ENCODE measurements around the gene GSTT2B. TPM values are rescaled to one million over a fixed set of nuclear protein-coding genes. Genes with fewer than 3 reads are reported as not detected.
"Not testable (repeated sequence)": the region's sequence is repeated elsewhere in the genome, so short reads cannot be mapped to it uniquely, and the experiment has no call there.

The GSTT2B gene
- total RNA-seq (2013; cell fraction: nucleolus; rRNA removed), result not detected in 2 replicates
- total RNA-seq (2014; rRNA removed) (not detected in 2 replicates), total RNA-seq (2014; rRNA removed; fragmentation: Illumina TruSeq; extraction: Trizol) (not detected in 2 replicates), total RNA-seq (2021) (0.21 TPM in 1 of 2 replicates, not detected in the other), polyA plus RNA-seq (2011; rRNA removed) (0.15 TPM in 1 of 2 replicates, not detected in the other), polyA plus RNA-seq (2014; fragmentation: Illumina TruSeq; extraction: Trizol) (not detected in 2 replicates), polyA plus RNA-seq (2014; fragmentation: Nextera tagmentation; extraction: Ambion mirVana) (not detected), polyA plus RNA-seq (2014; rRNA removed) (not detected in 2 replicates), polyA plus RNA-seq (2016; fragmentation: Nextera tagmentation; extraction: Ambion mirVana) (under 1 TPM in 1 of 2 experiments, not detected in 1; 0.29 TPM), polyA minus RNA-seq (2011; rRNA and poly(A)+ RNA removed) (0.22 TPM in 1 of 2 replicates, not detected in the other), Bru-seq, nascent RNA (percentile 19 among the genes with signal in this experiment), BruChase-seq, experiment 1, labeled RNA remaining after a 6-hour chase (percentile 20 among the genes with signal in this experiment), BruChase-seq, experiment 2, labeled RNA remaining after a 2-hour chase (percentile 14 among the genes with signal in this experiment)
- not detected for polyA plus RNA-seq (2011; ENCODE audit: low read depth)
- polyA plus RNA-seq (2011; cell fraction: cytosol; rRNA removed), result 0.08 and 0.15 TPM in 2 replicates
- polyA plus RNA-seq (2011; cell fraction: nucleus; rRNA removed), result 0.48 and 0.66 TPM in 2 replicates
- not detected in 2 replicates for polyA plus RNA-seq (2012)
- polyA minus RNA-seq (2011; cell fraction: cytosol; rRNA and poly(A)+ RNA removed), result 1.1 TPM in 1 of 2 replicates, not detected in the other
- not detected in 2 replicates for polyA minus RNA-seq (2011; cell fraction: nucleus; rRNA and poly(A)+ RNA removed)
- long read RNA-seq, experiment 1, result 0 reads
- long read RNA-seq, experiment 2, result 0 reads

- H3K9me3 ChIP-seq (replicated peaks; ENCODE audit: control insufficient read depth, insufficient read depth, low read length); in situ Hi-C loops (cut with MboI); H3K9ac ChIP-seq (ENCODE audit: control insufficient read depth, insufficient read depth, low read length); H3K36me3 ChIP-seq (ENCODE audit: control insufficient read depth in 2 of 2, insufficient read depth in 2 of 2, low read length in 1 of 2); H3K27ac ChIP-seq (ENCODE audit: control insufficient read depth, insufficient read depth); intact Hi-C loops (cut with micrococcal nuclease; ENCODE audit: unreplicated experiment); H3K79me2 ChIP-seq (ENCODE audit: control insufficient read depth, insufficient read depth, low read length); H2AFZ ChIP-seq (ENCODE audit: control insufficient read depth, low read depth, low read length); H3K4me3 ChIP-seq; BruUV-seq (replicated peaks); DNase-seq (ENCODE audit: low read depth, low spot score); H3K4me1 ChIP-seq (ENCODE audit: control insufficient read depth, insufficient read depth, low read length); H3K4me2 ChIP-seq (ENCODE audit: control insufficient read depth, insufficient read depth); CTCF ChIA-PET; H4K20me1 ChIP-seq (ENCODE audit: control insufficient read depth, insufficient read depth); POLR2A ChIA-PET; SMC1A ChIA-PET (ENCODE audit: uncharacterized antibody, unreplicated experiment); RAD21 ChIA-PET (ENCODE audit: unreplicated experiment); H3K27me3 ChIP-seq (replicated peaks in 1 of 2; ENCODE audit: control insufficient read depth in 2 of 2, insufficient read depth in 2 of 2, low read length in 1 of 2); FAIRE-seq: not testable (repeated sequence)
- WGBS (ENCODE audit: insufficient coverage, insufficient replicate concordance, low lambda C conversion rate, missing lambda C conversion rate), result no CpG with 5 or more reads among the region's 43 CpGs
- ATAC-seq, result peak; percentile 57
Observed at GRCh38 chr22:23961084-23961771, at the start of gene GSTT2B. Gene GSTT2B (minus strand): TSS chr22:23961195. CDS start chr22:23961131, 64 bp downstream.

GRCh38 chr22:24010018-24010391, 49.0 kb upstream of the GSTT2B start:
- no TSS peak for BruUV-seq (replicated peaks)
- no peak for DNase-seq (ENCODE audit: low read depth, low spot score)
- Histone ChIP-seq H3K9me3 (replicated peaks; ENCODE audit: control insufficient read depth, insufficient read depth, low read length) (no peaks in the 10 kb centered on the region), H3K9ac (ENCODE audit: control insufficient read depth, insufficient read depth, low read length) (no peak overlapping the region), H3K79me2 (ENCODE audit: control insufficient read depth, insufficient read depth, low read length) (peaks cover 30% of the 10 kb centered on the region), H3K4me3 (no peak overlapping the region), H3K4me2 (ENCODE audit: control insufficient read depth, insufficient read depth) (no peak overlapping the region), H3K27me3 (replicated peaks in 1 of 2; ENCODE audit: control insufficient read depth in 2 of 2, insufficient read depth in 2 of 2, low read length in 1 of 2) (no peaks in the 10 kb centered on the region), H4K20me1 (ENCODE audit: control insufficient read depth, insufficient read depth) (no peaks in the 10 kb centered on the region), H3K36me3 (ENCODE audit: control insufficient read depth in 2 of 2, insufficient read depth in 2 of 2, low read length in 1 of 2) (no peaks in the 10 kb centered on the region), H3K27ac (ENCODE audit: control insufficient read depth, insufficient read depth) (no peak overlapping the region), H2AFZ (ENCODE audit: control insufficient read depth, low read depth, low read length) (no peak overlapping the region), H3K4me1 (ENCODE audit: control insufficient read depth, insufficient read depth, low read length) (no peaks in the 10 kb centered on the region)
- intact Hi-C loops (cut with micrococcal nuclease; ENCODE audit: unreplicated experiment), result no loop called here
- ChIA-PET POLR2A (interaction anchor here (1.1 to 1.9 kb wide), 4 partner anchors 38 to 147 kb away, joined by 3 to 7 read pairs (median 5); partner anchors contain the start of gene MIF), CTCF (interaction anchor here (1.2 to 2.5 kb wide), 5 partner anchors 17 to 233 kb away, joined by 3 to 12 read pairs (median 4); no protein-coding TSS in a partner anchor), RAD21 (ENCODE audit: unreplicated experiment) (interaction anchor here (1.1 to 2.3 kb wide), 2 partner anchors 116 to 147 kb away, joined by 5 to 12 read pairs; partner anchors contain the start of gene MIF), SMC1A (ENCODE audit: uncharacterized antibody, unreplicated experiment) (interaction anchor here (0.6 to 2.0 kb wide), 4 partner anchors 17 to 1181 kb away, joined by 3 to 6 read pairs (median 4); no protein-coding TSS in a partner anchor)
- no peak for ATAC-seq
- WGBS (ENCODE audit: insufficient coverage, insufficient replicate concordance, low lambda C conversion rate, missing lambda C conversion rate), result 98% methylated on average over 2 of the region's 2 CpGs
- FAIRE-seq, result no peak
- in situ Hi-C loops (cut with MboI), result no loop called here
- TF ChIP-seq ZBTB33 (IDR thresholded peaks at IDR 0.05) (no peak), PAX8 (IDR thresholded peaks at IDR 0.05) (no peak), PAX5 (IDR thresholded peaks at IDR 0.05; ENCODE audit: borderline replicate concordance, low read depth, low read length) (no peak), PRDM15 (CRISPR knock-in tag; IDR thresholded peaks at IDR 0.05) (no peak), POLR2AphosphoS5 (IDR thresholded peaks at IDR 0.05; ENCODE audit: low read length) (no peak), BRCA1 (IDR thresholded peaks at IDR 0.05; ENCODE audit: low read depth, low read length) (no peak), CBX5 (IDR thresholded peaks at IDR 0.05; ENCODE audit: low read depth) (no peak)
